Measurements from ENCODE around the gene DCAF6.

Gene DCAF6

DNA sequence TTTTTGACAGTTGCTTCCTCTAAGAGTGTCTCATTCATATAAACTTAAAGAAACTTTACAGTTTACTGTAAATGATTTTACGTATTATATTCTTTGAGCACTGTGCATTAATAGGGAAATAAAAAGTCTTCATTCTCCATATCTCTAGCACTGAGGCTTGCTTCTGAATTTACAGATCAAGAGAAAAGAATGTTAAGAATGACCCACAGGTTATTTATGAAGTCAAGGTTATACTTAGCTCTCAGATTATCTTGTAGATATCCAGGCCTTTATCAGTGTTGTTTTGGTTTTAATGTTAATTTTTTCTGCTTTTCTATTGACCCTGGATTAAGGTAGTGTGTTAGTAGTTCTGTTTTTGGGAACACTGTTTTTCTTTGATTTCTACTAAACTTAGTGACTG is 108.8 kb downstream of the DCAF6 start:
- H3K4me2 ChIP-seq (ENCODE audit: low read length) = no peak overlapping the region
- H2AFZ ChIP-seq (ENCODE audit: low read length) = no peak overlapping the region
- TF ChIP-seq, protein P1, sequence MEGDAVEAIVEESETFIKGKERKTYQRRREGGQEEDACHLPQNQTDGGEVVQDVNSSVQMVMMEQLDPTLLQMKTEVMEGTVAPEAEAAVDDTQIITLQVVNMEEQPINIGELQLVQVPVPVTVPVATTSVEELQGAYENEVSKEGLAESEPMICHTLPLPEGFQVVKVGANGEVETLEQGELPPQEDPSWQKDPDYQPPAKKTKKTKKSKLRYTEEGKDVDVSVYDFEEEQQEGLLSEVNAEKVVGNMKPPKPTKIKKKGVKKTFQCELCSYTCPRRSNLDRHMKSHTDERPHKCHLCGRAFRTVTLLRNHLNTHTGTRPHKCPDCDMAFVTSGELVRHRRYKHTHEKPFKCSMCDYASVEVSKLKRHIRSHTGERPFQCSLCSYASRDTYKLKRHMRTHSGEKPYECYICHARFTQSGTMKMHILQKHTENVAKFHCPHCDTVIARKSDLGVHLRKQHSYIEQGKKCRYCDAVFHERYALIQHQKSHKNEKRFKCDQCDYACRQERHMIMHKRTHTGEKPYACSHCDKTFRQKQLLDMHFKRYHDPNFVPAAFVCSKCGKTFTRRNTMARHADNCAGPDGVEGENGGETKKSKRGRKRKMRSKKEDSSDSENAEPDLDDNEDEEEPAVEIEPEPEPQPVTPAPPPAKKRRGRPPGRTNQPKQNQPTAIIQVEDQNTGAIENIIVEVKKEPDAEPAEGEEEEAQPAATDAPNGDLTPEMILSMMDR (IDR thresholded peaks at IDR 0.05; ENCODE audit: low read length) = no peak
- TF ChIP-seq EZH2 (IDR thresholded peaks at IDR 0.05; ENCODE audit: borderline replicate concordance, low read length) = no peak

DNA sequence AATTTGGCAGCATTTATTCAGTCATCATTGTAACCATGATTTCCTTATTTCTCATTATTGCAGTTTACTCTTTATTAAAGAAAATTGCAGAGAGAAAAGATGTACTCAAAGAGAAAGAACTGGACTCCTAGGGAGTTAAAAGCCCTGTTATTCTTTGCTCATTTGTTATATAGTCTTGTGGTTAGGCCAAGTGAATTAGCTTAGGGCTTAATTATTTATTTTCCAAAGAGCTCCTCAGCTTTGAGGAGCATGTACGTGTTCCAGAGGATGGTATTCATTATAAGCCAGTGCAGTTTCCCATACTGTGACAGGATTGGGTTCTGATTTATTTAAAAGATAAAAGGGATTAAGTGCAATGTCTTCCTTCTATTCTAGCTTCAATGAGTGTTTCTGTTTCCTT is 113.8 kb downstream of the DCAF6 start:
- no peaks in the 10 kb centered on the region for H4K20me1 ChIP-seq (ENCODE audit: insufficient read depth, low read length)
- no peaks in the 10 kb centered on the region for H3K9me3 ChIP-seq (ENCODE audit: low read length)
- H2AFZ ChIP-seq (ENCODE audit: low read length) = no peak overlapping the region
- TF ChIP-seq EZH2 (IDR thresholded peaks at IDR 0.05; ENCODE audit: borderline replicate concordance, low read length) = no peak
- TF ChIP-seq, protein P1 (IDR thresholded peaks at IDR 0.05; ENCODE audit: low read length) = no peak
- no peak overlapping the region for H3K4me3 ChIP-seq (ENCODE audit: low read depth, low read length, poor library complexity, severe bottlenecking)
- no peaks in the 10 kb centered on the region for H3K79me2 ChIP-seq (ENCODE audit: insufficient read depth, low read length)
- H3K9me2 ChIP-seq (ENCODE audit: low read depth, low read length) = no peaks in the 10 kb centered on the region
- H3K4me1 ChIP-seq (ENCODE audit: insufficient read depth, low read length, severe bottlenecking) = peaks cover 11% of the 10 kb centered on the region
- H3K27ac ChIP-seq (ENCODE audit: low read depth, low read length, poor library complexity, severe bottlenecking) = no peak overlapping the region
- H3K9ac ChIP-seq (ENCODE audit: low read length) = no peak overlapping the region
- no peak overlapping the region for H3K4me2 ChIP-seq (ENCODE audit: low read length)
- H3F3A ChIP-seq (ENCODE audit: insufficient read depth, low read length) = no peaks in the 10 kb centered on the region
- peaks cover 38% of the 10 kb centered on the region for H3K36me3 ChIP-seq (ENCODE audit: insufficient read depth, low read length)
- H3K27me3 ChIP-seq (ENCODE audit: insufficient read depth, low read length) = no peaks in the 10 kb centered on the region

More for the DNA sequence above, 108.8 kb downstream of the DCAF6 start:
- no peaks in the 10 kb centered on the region for H3K27me3 ChIP-seq (ENCODE audit: insufficient read depth, low read length)
- peaks cover 5% of the 10 kb centered on the region; the same call in 1 of the 2 replicates for H3K9me3 ChIP-seq (ENCODE audit: low read length)
- H3K27ac ChIP-seq (ENCODE audit: low read depth, low read length, poor library complexity, severe bottlenecking) = no peak overlapping the region
- H3K79me2 ChIP-seq (ENCODE audit: insufficient read depth, low read length) = no peaks in the 10 kb centered on the region
- no peaks in the 10 kb centered on the region for H3K4me1 ChIP-seq (ENCODE audit: insufficient read depth, low read length, severe bottlenecking)
- H3F3A ChIP-seq (ENCODE audit: insufficient read depth, low read length) = no peaks in the 10 kb centered on the region
- H3K9me2 ChIP-seq (ENCODE audit: low read depth, low read length) = no peaks in the 10 kb centered on the region
- peaks cover 51% of the 10 kb centered on the region for H3K36me3 ChIP-seq (ENCODE audit: insufficient read depth, low read length)
- no peak overlapping the region for H3K9ac ChIP-seq (ENCODE audit: low read length)
- H4K20me1 ChIP-seq (ENCODE audit: insufficient read depth, low read length) = no peaks in the 10 kb centered on the region
- no peak overlapping the region for H3K4me3 ChIP-seq (ENCODE audit: low read depth, low read length, poor library complexity, severe bottlenecking)

DNA sequence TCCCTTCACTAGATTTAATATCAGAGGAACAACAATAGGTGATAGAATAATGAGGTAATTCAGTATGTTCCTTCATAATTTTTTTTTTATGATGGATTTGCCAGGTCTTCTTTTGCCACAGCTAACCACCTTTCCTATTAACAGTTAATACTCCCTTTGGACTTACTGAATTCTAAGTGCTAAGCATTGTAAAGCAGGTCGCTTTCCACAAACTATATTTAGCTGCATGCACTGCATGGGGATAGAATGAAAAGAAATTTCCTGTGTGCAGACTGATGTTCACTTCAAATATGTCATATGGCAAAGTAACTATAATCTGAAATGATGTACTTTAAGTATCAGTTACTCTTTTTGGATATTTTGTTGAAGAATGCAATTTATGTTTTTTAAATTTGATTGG is 114.4 kb downstream of the DCAF6 start:
- Histone ChIP-seq H3K9me3 (ENCODE audit: low read length) (no peaks in the 10 kb centered on the region), H3K27ac (ENCODE audit: low read depth, low read length, poor library complexity, severe bottlenecking) (no peak overlapping the region), H3K36me3 (ENCODE audit: insufficient read depth, low read length) (peaks cover 32% of the 10 kb centered on the region), H3K4me2 (ENCODE audit: low read length) (no peak overlapping the region), H3K9me2 (ENCODE audit: low read depth, low read length) (no peaks in the 10 kb centered on the region), H2AFZ (ENCODE audit: low read length) (no peak overlapping the region), H3K79me2 (ENCODE audit: insufficient read depth, low read length) (no peaks in the 10 kb centered on the region), H3K27me3 (ENCODE audit: insufficient read depth, low read length) (no peaks in the 10 kb centered on the region), H3K9ac (ENCODE audit: low read length) (no peak overlapping the region), H3K4me3 (ENCODE audit: low read depth, low read length, poor library complexity, severe bottlenecking) (no peak overlapping the region), H3K4me1 (ENCODE audit: insufficient read depth, low read length, severe bottlenecking) (peaks cover 11% of the 10 kb centered on the region), H4K20me1 (ENCODE audit: insufficient read depth, low read length) (no peaks in the 10 kb centered on the region), H3F3A (ENCODE audit: insufficient read depth, low read length) (no peaks in the 10 kb centered on the region)
- no peak for TF ChIP-seq EZH2 (IDR thresholded peaks at IDR 0.05; ENCODE audit: borderline replicate concordance, low read length)
- TF ChIP-seq, protein P1 (IDR thresholded peaks at IDR 0.05; ENCODE audit: low read length) = no peak
